Fibroblast of villous mesenchyme (primary cell): Measurements from ENCODE around the gene CXXC5. TPM values are rescaled to one million over a fixed set of nuclear protein-coding genes. Genes with fewer than 3 reads are reported as not detected.

Experiments
- DNase-seq: peaks from one replicate; pipeline ENCODE4 v3.0.0-alpha.2; 2010; ENCODE audit warnings: low read depth
- H3K4me3 ChIP-seq: 2 replicates; pipeline ENCODE4 v1.5.1; 2011; ENCODE audit warnings: low read depth, mild to moderate bottlenecking, low read length
- total RNA-seq: library from RNA; depleted of rRNA; stranded (reverse); fragments of >200 nt; gene quantifications from 2 replicates; pipeline ENCODE4 v1.2.3, GENCODE V29; 2012
- TF ChIP-seq, protein P1 (sequence below): IDR thresholded peaks from 2 replicates; pipeline ENCODE4 v1.5.1; 2012; ENCODE audit warnings: low read depth, mild to moderate bottlenecking, low read length; ENCODE audit not compliant: insufficient read depth

CXXC5 gene
- total RNA-seq, 1 donor, result 79.5 TPM

DNA sequence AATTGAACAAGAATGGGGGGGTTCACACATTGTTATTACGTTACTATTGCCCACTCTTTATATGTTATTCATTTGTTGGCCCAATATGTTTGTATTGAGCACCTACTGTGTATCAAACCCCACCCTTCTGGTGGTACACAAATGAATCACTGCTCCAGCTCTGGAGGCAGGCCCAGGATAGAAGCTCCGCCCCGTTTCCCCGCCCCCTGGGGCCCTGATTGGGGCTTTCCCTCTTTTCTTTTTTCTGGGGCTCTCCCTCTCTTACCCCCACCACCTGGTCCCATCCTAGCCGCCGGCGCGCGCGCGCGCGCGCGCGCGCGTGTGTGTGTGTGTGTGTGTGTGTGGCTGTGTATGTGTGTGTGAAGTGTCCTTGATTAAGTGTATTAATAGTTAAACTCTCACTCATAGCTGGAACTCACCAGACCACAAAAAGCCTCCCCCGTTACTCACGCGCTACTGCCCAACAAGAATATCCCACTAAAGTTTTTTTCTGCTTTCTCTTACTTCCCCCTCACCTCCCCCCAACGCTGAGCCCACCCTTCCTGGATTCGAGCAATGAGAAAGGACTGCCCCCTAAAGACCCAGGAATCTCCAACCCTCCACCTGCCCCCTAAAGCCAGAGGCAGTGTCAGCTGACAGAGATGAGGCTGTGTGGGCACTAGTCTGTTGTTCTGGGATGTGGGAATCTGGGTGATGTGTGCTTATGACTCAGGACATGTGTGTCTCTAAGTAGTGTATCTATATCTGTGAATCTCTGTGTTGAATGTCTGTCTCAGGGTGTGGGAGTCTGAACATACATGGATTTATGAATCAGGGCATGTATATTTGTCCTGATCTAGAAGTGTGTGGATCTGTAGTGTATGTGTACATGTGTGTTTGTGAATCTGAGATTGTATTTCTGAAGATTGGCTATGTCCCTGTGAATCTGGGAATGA lies 4.0 kb downstream of the CXXC5 start:
- peak; percentile 92 for DNase-seq
- TF ChIP-seq, protein P1, sequence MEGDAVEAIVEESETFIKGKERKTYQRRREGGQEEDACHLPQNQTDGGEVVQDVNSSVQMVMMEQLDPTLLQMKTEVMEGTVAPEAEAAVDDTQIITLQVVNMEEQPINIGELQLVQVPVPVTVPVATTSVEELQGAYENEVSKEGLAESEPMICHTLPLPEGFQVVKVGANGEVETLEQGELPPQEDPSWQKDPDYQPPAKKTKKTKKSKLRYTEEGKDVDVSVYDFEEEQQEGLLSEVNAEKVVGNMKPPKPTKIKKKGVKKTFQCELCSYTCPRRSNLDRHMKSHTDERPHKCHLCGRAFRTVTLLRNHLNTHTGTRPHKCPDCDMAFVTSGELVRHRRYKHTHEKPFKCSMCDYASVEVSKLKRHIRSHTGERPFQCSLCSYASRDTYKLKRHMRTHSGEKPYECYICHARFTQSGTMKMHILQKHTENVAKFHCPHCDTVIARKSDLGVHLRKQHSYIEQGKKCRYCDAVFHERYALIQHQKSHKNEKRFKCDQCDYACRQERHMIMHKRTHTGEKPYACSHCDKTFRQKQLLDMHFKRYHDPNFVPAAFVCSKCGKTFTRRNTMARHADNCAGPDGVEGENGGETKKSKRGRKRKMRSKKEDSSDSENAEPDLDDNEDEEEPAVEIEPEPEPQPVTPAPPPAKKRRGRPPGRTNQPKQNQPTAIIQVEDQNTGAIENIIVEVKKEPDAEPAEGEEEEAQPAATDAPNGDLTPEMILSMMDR, result no peak
- peak overlapping the region; percentile 78 for H3K4me3 ChIP-seq

DNA sequence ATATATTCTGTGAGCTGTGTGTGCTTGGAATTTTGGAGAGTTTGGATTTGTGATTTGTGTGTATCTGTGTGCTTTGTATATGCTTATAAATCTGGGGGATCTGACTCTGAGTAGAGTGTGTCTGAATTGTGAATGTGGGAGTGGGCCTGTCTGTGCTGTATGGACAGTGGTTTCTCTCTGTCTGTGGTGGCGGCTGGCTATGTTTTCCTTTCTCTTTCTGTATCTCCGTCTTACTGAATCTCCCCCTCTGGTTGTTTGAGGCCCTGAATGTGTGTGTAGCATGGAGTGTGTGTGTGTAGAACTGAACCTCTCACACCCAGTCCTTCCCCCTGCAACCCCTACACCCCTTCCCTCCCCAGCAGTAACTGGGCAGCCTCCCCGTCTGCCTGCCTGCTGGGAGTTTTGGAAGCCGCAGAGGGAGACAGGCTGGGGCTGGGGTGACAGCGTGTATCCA lies 4.7 kb downstream of the CXXC5 start:
- TF ChIP-seq, protein P1, result peak; percentile 7
- peak overlapping the region; percentile 78 for H3K4me3 ChIP-seq
- DNase-seq, result peak; percentile 75

DNA sequence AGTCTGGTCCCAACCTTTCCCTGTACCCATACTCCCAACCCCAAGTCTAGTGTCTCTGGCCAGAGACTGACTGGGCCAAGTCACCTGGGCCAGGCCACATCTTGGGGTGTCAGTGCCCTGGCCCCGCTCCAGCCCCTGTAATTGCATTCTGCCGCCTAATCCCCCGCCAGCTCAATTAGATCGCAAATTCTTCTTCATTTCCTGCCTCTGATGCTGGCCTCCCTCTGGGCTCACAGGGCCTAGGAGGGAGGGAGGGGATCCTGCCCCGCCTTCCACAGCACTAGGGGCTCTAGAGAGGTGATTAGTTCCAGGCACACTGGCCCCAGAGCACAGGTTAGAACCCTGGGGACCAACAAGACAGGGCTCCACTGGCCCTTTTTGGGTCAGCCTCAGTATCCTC lies 5.5 kb downstream of the CXXC5 start:
- H3K4me3 ChIP-seq, result no peak overlapping the region
- no peak for DNase-seq
- TF ChIP-seq, protein P1, result no peak

DNA sequence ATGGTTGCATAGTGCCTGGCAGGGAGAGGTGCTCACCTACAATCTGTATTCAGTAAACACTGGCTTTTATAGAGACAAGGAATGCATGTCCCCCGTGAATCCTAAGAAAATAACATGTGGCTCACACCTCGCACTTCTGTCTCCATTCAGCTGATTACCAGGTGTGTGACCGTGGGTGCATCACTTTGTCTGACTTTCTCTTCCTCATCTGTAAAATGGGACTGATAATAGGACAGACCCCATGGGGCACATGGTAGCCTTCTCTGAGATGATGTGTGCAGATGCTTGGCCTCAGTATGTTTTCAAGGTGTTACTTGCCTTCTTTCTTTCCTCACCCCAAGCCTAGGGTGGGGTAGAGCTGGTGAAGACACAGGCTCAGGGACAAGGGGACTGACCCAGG lies 6.3 kb downstream of the CXXC5 start:
- H3K4me3 ChIP-seq, result no peak overlapping the region
- no peak for DNase-seq
- TF ChIP-seq, protein P1, result no peak

DNA sequence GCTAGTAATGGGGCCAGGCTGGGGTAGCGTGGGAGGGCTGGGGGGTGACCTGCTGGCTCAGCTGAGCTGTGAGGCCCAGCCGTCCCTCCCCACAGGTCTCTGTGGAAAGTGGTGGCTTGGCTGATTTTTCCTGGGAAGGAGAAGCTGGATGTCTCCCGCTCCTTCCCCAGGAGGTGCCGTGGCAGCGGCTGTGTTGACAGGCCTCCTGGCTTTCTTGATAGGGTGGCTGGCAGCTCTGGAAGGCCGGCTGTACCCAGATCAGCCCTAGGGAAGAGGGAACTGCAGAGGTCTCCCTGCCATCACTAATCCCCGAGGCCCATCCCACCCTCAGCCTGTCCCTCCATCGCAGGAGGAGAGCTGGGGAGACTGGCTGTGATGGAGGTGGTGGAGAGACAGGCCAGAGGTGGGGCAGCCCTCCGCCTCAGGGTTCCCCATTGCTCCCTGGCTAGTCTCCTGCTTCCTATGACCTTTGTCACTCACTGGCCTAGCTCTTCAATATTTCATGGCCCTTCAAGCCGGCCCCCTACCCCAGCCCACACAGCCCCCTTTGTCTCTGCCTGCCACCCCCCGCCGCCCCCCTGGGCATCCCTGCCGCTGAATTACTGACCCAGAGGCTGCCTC lies 6.8 kb downstream of the CXXC5 start:
- no peak for DNase-seq
- TF ChIP-seq, protein P1, result no peak
- H3K4me3 ChIP-seq, result no peak overlapping the region

DNA sequence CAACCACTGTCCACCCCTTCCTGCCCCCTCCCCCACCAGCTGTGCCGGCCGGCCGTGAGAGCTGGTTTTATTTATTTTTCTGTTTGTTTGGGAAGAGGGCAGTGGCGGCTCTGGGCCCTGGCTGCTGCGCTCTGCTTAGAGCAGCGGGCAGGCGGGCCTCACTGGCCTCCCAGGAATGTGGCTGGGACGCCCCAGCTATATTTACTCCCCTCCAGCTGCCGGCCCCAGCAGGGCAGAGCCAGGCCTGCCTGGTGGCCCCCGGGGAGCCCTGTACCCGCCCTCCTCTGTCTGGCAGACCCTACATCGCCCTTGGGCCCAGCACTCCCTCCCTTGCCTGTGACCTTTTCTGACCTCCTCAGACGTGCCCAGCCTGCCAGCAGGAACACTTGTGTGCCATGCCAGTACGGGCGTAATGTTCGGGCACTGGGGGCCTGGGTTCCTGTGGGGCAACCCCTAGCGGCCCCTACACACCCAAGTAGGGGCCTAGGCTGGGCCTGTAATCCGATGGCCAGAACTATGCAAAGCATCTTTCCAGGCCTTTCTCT lies 7.7 kb downstream of the CXXC5 start:
- TF ChIP-seq, protein P1, result no peak
- H3K4me3 ChIP-seq, result no peak overlapping the region
- DNase-seq, result peak; percentile 87
